ENCODE results near the gene MYO7B.

- no peak for TF ChIP-seq POLR2AphosphoS5 (IDR thresholded peaks at IDR 0.05)
- no peak for TF ChIP-seq CTCF (IDR thresholded peaks at IDR 0.05)
- no peak for TF ChIP-seq EP300 (IDR thresholded peaks at IDR 0.05)
These were observed 94.2 kb downstream of the MYO7B start for GRCh38 chr2:127629637-127630036.

Data from upper lobe of left lung (tissue), 4 donors.